ENCODE data around the gene RNF130. TPM values are rescaled to one million over a fixed set of nuclear protein-coding genes. Genes with fewer than 3 reads are reported as not detected.

The RNF130 gene
- total and polyA plus RNA-seq, 9 of the 15 experiments (the other 6 are each of a cell fraction or from before 2014, with no cell fraction given), result 5.8 to 39.4 (median 27.1) TPM

DNA sequence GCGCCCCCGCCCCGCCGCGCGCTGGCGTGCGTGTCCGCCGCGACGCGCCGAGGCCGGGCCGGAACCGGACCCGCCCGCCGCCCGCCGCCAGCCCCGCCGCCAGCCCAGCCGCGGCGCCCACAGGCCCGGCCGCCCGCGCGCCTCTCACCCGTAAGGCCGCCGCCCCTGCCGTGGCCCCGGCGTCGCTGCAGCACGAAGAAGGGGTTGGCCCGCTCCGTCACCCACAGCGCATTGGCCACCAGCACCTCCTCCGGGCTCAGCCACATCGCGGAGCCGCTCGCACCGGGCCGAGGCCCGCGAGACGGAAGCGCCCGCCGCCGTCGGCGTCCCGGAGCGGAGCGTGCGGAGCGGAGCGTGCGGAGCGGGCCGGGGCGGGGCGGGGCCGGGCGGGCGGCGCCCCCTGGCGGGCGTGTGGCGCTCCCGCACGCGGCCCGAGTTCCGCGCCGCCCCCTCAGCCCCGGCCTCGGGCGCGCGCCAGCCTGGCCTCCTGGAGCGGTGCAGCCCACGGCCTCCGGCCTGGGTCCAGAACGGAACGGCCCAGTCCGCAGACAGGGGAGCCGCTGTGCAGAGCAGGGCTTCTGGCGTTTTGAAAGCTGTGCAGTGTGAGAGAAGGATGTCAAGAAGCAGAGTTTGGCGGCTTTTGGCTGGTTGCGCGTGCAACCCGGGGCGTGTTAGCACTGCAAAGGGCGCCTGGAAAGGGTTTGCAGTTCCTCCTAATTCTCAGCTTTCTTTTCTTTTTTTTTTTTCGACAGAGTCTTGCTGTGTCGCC, 163.8 kb downstream of the RNF130 start, which contains the start of gene TBC1D9B (continued):
- TF ChIP-seq MBD1 (CRISPR knock-in tag; IDR thresholded peaks at IDR 0.05), result no peak
- TF ChIP-seq, protein P1, sequence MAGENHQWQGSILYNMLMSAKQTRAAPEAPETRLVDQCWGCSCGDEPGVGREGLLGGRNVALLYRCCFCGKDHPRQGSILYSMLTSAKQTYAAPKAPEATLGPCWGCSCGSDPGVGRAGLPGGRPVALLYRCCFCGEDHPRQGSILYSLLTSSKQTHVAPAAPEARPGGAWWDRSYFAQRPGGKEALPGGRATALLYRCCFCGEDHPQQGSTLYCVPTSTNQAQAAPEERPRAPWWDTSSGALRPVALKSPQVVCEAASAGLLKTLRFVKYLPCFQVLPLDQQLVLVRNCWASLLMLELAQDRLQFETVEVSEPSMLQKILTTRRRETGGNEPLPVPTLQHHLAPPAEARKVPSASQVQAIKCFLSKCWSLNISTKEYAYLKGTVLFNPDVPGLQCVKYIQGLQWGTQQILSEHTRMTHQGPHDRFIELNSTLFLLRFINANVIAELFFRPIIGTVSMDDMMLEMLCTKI (IDR thresholded peaks at IDR 0.05; ENCODE audit: partially characterized antibody), result no peak
- TF ChIP-seq BRD9 (IDR thresholded peaks at IDR 0.05; ENCODE audit: low read depth, partially characterized antibody), result no peak
- TF ChIP-seq MTA3 (IDR thresholded peaks at IDR 0.05; ENCODE audit: borderline replicate concordance), result no peak
- no peak for TF ChIP-seq HNRNPL (IDR thresholded peaks at IDR 0.05; ENCODE audit: low read depth, low read length)
- TF ChIP-seq CSDE1 (IDR thresholded peaks at IDR 0.05), result no peak
- TF ChIP-seq, protein P2, sequence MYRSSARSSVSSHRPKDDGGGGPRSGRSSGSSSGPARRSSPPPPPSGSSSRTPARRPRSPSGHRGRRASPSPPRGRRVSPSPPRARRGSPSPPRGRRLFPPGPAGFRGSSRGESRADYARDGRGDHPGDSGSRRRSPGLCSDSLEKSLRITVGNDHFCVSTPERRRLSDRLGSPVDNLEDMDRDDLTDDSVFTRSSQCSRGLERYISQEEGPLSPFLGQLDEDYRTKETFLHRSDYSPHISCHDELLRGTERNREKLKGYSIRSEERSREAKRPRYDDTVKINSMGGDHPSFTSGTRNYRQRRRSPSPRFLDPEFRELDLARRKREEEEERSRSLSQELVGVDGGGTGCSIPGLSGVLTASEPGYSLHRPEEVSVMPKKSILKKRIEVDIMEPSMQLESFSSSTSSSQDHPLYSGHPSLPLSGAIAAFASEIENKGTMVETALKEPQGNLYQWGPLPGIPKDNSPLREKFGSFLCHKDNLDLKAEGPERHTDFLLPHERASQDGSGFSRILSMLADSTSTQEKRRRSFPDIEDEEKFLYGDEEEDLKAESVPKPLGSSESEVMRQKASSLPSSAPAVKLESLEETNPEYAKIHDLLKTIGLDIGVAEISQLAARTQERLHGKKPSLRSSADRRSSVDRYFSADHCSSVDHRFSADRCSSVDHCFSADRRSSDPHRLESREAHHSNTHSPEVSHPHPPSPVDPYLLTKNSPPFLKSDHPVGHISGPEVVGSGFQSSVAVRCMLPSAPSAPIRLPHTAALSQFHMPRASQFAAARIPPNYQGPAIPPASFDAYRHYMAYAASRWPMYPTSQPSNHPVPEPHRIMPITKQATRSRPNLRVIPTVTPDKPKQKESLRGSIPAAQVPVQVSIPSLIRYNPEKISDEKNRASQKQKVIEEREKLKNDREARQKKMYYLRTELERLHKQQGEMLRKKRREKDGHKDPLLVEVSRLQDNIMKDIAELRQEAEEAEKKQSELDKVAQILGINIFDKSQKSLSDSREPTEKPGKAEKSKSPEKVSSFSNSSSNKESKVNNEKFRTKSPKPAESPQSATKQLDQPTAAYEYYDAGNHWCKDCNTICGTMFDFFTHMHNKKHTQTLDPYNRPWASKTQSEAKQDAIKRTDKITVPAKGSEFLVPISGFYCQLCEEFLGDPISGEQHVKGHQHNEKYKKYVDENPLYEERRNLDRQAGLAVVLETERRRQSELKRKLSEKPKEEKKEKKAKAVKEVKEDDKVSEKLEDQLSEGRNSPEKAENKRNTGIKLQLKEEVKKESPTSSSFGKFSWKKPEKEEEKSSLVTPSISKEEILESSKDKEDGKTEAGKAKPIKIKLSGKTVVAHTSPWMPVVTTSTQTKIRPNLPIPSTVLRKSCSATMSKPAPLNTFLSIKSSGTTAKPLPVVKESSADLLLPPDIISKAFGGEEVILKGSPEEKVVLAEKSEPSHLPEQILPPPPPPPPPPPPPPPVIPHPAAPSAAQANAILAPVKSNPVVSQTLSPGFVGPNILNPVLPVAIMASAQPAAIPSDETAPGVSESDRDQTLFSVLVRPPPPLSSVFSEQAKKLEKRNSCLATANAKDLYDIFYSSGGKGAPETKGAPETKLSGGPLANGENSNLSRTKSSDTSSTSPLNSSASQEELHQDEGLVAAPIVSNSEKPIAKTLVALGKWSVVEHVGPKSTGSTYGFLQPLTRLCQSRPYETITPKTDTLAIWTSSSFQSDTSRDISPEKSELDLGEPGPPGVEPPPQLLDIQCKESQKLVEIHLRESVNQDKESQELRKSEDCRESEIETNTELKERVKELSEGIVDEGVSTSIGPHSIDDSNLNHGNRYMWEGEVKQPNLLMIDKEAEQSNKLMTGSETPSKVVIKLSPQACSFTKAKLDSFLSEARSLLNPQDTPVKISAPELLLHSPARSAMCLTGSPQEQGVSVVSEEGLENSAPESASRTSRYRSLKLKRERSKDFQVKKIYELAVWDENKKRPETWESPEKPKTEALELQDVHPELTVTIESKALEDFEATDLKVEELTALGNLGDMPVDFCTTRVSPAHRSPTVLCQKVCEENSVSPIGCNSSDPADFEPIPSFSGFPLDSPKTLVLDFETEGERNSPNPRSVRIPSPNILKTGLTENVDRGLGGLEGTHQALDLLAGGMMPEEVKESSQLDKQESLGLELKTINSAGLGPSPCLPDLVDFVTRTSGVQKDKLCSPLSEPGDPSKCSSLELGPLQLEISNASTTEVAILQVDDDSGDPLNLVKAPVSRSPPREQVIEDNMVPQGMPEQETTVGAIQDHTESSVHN (IDR thresholded peaks at IDR 0.05; ENCODE audit: borderline replicate concordance in 1 of 2, low read depth in 1 of 2), result no peak
- peak; percentile 47; the same call in 1 of the 2 replicates for TF ChIP-seq BHLHE40 (IDR thresholded peaks at IDR 0.05; ENCODE audit: low read length)
- TF ChIP-seq MTF1 (CRISPR knock-in tag; IDR thresholded peaks at IDR 0.05; ENCODE audit: borderline replicate concordance), result no peak
- TF ChIP-seq ZNF699 (CRISPR knock-in tag; IDR thresholded peaks at IDR 0.05; ENCODE audit: insufficient replicate concordance), result no peak
- TF ChIP-seq ZKSCAN8 (CRISPR knock-in tag; IDR thresholded peaks at IDR 0.05), result no peak
- no peak for TF ChIP-seq CAMTA2 (CRISPR knock-in tag; conservative IDR thresholded peaks at IDR 0.05)
- no peak for TF ChIP-seq ZNF316 (IDR thresholded peaks at IDR 0.05)
